HT1080 (cell line): ENCODE data around the gene GHRL. TPM values are rescaled to one million over a fixed set of nuclear protein-coding genes. Genes with fewer than 3 reads are reported as not detected.
"Not testable (repeated sequence)": the region's sequence is repeated elsewhere in the genome, so short reads cannot be mapped to it uniquely, and the experiment has no call there.

ENCODE experiments used
- DNase-seq: peaks from one replicate; pipeline ENCODE4 v3.0.0-alpha.2; 2015; ENCODE audit warnings: low read depth
- total RNA-seq: library from RNA; depleted of rRNA; stranded (reverse); fragments of >200 nt; shearing (Covaris generic); gene quantifications from 2 replicates; pipeline ENCODE4 v1.2.3, GENCODE V29; 2014

GHRL gene
- total RNA-seq, 1 experiment from 2014 or later: 0.13 TPM

DNA sequence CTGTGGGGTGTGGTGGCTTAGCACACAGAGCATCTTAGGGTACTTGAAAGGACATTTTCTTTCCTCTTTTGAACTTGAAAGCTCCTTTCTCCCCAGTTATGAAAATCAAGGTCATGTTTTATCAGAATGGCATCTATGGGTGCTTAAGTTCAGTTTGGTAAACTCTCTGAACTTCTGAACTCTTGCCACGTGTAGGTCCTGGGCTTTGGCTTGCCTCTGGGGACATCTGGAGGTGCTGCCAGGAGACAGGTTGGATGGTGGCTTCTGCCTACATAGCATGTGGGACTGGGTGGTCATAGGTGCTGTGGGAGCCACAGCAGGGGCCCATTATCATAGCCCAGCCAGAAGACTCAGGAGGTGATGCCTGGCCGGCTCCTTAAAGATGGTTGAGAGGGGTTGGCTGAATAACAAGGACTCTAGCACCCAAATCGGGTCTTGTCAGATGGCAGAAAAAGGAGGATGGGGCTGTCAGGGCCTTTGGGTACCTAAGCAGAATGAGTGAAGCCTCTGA lies 15.6 kb downstream of the GHRL start:
- no peak for DNase-seq

DNA sequence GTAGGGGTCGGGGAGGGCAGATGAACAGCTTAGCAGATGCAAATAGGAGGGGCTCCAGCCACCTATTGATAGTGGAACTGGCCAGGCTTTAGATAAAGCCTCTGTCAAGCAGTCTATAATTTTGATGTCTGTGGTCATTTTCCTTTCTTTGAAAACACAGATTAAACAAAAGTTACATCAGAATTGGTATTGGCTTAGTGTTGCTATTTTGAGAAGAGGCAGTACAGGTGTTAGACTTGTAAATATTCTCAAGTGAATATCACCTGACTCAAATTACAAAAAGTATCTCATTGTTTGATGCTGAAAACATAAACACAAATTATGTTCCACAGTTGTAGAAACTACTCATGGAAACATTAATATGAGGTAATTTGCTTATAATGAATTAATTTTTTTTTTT lies 18.1 kb downstream of the GHRL start:
- DNase-seq: no peak

DNA sequence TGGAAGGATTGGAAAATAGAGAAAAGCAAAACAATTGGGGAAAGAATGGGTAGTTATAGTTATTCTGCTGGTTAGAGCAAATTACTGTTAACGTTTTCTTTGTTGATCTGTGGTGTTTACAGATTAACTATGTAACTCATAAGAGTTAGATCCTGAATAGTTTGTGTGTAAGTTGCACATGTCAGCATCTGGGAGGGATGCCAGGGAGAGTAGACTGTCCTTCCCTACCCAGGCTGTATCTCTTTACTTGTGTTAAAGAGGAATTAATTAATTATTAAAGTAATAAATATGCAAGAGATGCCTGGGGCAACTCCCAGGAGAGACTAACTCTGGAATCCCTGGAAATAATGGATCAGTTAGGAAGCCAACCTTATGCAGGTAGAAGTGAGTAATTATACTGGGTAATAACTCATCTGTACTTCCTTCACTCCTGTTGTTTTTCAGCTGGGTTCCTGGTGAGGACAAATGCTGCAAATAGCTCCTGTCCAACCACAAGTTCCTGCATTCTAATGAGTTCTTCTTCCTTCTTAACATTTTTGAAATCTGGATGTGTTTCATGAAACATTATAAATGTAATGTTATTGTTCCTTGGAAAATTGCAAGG lies 18.9 kb downstream of the GHRL start:
- DNase-seq: no peak

DNA sequence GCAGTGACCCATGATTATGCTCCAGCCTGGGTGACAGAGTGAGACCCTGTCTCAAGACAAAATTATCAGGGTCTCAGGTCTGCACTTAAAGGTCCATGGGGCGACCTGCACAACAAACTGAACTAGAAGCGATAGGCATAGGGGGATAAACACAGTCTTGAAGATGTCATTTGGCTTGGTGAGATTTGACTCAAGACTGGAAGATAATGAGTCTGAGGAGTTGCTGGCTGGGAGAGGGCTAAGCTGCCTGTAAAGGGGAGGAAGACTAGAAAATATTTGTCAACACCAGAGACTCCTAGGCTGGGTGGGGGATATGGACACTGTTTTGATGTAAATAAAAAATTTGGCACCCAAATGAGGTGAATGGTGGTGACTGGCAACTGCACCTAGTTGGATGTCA lies 19.8 kb downstream of the GHRL start:
- DNase-seq: no peak

DNA sequence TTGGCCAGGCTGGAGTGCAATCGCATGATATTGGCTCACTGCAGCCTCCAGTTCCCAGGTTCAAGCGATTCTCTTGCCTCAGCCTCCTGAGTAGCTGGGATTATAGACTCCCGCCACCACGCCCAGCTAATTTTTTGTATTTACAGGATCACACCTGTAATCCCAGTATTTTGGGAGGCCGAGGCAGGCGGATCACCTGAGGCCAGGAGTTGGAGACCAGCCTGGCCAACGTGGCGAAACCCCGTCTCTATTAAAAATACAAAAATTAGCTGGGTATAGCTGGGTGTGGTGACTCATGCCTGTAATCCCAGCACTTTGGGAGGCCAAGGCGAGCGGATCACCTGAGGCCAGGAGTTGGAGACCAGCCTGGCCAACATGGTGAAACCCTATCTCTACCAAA lies 20.3 kb downstream of the GHRL start:
- not testable (repeated sequence) for DNase-seq

DNA sequence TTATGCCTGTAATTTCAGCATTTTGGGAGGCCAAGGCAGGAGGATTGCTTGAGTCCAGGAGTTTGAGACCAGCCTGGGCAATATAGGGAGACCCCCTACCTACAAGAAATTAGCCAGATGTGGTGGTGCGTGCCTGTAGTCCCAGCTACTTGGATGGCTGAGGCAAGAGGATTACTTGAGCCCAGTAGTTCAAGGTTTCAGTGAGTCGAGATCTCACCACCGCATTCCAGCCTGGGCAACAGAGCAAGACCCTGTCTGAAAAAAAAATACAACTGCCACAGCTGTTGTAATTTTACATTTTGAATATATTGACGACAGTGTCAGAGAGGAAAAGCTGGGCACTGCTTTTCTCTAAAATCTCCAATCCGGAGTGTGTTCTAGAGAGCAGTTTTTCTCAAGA lies 23.3 kb downstream of the GHRL start:
- no peak for DNase-seq

DNA sequence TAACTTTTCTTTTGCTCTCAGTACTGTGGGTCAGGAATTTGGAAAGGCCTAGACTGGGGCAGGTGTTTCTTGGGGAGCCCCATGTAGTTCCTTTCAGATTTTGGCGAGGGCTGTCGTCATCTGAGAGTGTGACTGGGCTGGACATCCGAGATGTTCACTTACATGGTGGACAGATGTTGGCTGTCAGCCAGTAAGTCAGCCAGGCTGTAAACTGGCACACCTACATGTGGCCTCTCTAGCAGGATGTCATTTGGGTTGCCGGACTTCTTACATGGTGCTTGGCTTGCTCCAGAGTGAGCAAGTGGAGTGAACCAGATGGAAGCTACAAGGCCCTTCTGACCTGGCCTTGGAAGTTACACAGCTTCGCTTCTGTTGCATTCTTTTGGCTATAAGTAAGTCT lies 23.8 kb downstream of the GHRL start:
- no peak for DNase-seq

DNA sequence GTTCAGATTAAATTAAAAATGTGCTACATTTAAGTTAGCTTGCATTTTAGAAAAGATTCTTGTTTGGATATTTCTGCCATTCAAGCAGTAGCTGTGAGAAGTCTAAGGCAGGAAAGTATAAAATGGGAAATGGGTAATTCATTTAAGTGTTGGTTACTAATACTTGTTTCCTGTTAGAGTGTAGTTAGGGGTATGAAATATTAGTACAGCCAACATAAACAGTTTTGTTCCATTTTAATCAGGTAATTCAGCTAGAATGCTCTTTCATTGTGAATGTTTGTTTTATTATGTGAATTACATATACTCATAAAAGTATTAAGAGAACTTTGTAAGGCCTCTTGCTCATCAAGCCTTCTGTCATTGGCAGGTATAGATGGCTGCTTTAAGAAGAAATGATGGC lies 24.6 kb downstream of the GHRL start:
- no peak for DNase-seq

DNA sequence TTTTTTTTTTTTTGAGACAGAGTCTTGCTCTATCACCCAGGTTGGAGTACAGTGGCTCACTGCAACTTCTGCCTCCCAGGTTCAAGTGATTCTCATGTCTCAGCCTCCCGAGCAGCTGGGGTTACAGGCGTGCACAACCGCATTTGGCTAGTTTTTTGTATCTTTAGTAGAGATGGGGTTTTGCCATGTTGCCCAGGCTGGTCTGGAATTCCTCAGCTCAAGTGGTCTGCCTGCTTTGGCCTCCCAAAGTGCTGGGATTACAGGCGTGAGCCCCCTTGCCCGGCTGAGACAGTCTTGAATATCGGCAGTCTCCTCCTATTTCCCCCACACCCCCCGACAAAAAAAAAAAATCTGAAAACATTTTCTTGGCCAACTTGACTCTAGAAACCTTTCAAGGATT lies 25.8 kb downstream of the GHRL start:
- DNase-seq: not testable (repeated sequence)

DNA sequence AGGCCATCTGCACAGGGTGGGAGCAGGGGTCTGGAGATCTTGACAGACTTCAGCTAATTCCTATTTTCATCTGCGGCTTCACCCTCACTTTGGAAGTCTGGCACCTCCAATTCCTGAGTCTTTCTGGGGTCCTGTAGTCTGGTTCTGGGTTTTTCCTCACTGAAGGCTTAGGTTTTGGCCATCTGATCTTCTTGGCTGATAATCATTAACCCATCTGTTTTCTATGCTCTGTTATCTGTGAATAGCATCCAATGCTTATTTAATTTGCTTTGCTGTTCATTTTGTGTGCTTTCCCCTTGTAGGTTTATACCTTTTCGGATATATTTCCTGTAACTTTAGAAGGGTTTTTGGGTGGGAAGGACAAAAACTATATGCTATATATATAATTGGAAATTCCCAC lies 26.9 kb downstream of the GHRL start:
- DNase-seq: no peak

DNA sequence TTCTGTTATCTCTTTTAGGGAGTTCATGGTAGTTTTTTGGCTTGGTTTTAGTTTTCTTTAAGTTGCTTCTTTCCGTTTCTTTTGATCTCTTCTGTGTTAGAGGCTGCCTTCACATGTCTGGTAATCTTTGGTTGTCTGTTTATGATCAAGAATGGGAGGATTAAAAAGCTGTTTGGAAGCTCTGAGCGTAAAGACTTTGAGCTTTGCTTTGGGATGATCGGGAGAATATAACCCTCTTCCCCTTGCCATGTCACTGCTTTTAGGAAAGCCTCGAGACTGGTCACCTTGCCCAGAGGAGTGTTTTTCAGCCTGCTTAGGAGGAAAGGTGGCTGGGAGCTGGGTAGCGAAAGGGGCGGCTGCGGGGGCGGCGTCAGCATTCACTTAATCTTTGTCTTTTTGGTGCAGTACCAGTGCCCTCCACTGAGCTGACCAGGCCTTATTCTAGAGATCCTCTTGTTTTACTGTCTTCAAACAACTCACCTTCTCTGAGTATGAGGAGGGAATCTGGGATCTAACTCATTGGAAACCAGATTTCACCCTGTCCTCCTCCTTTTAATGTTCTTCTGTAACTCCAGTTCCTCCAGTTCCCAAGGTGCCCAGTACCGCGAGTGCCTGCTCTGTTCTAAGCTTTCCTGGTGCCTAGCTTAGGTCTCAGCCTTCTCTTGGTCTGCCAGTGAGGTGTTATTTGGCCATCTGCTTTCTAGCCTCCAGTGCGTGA lies 28.9 kb downstream of the GHRL start:
- DNase-seq: no peak

DNA sequence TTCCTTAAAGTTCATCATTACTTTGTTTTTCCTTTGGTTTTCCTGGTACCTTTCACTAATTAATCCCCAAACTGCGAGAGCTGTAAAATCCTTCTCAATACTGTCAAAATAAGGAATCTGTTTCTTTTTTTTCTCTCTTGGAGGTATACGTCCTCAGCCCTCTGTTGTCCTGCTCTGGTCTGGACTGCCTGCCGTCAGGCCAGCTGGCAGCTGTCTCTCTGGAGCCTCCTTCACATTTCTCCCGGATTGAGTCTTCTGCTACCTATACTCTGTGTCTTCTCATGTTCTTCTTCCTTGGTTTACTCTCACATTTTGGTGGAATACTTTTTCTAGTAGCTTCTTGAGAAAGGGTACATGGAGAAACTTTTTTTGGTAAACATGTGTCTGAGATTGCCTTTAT lies 30.7 kb downstream of the GHRL start:
- DNase-seq: no peak

DNA sequence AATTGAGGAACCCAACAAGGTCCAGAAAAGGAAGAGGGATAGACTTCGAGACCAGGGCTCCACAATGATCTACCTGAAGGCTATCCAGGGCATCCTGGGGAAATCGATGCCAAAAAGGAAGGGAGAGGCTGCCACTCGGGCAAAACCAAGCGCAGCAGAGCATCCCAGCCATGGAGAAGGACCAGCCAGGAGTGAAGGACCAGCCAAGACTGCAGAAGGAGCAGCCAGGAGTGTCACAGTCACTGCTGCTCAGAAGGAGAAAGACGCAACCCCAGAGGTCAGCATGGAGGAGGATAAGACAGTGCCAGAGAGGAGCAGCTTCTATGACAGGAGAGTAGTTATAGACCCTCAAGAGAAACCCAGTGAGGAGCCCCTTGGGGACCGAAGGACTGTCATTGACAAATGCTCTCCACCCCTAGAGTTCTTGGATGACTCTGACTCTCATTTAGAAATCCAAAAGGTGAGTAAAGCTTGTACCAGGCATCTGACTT lies 32.5 kb downstream of the GHRL start:
- no peak for DNase-seq

DNA sequence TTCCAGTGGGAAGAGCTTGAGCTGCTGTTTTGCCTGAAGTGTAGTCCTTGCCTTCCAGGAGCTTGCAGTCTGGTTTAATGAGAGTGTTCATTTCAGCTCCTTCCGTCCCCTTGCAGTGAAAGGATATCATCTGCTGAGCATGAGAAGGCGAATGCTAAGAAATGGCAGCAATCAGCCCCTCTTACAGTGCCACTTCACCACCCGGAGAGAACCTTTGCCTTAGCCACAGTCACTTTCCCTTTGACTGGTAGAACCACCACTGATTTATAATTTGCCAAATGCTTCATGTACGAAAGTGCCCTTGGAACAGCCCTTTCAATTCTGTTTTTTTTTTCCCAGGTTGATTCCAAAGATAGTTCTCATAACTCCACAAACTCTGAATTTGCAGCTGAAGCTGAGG lies 32.9 kb downstream of the GHRL start:
- DNase-seq: no peak

DNA sequence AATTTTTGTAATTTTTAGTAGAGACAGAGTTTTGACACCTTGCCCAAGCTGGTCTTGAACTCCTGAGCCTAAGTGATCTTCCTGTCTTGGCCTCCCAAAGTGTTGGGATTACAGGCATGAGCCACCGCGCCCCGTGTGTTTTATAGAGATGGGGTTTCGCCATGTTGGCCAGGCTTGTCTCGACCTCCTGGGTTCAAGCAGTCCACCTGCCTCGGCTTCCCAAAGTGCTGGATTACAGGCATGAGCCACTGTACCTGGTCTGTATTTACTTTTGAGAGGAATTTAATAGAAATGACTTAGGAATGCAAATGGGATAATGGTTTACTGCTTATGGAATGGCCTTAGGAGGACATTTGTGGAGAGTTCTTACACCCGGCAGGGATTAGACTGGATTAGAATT lies 33.7 kb downstream of the GHRL start:
- DNase-seq: no peak

DNA sequence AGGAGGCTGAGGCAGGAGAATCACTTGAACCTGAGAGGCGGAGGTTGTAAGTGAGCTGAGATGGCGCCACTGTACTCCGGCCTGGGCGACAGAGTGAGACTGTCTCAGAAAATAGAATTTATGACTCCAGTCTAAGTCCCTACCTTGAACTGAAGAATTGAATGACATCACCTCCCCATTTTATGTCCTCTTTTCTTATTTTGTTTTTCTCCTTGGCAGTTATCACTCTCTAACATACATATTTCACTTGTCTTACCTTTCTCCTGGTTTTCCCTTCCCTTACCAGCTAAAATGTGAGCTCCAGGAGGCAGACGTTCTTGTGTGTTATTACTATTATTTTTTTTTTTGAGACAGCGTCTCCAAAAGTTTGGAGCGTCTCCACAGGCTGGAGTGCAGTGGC lies 36.9 kb downstream of the GHRL start:
- DNase-seq: no peak

DNA sequence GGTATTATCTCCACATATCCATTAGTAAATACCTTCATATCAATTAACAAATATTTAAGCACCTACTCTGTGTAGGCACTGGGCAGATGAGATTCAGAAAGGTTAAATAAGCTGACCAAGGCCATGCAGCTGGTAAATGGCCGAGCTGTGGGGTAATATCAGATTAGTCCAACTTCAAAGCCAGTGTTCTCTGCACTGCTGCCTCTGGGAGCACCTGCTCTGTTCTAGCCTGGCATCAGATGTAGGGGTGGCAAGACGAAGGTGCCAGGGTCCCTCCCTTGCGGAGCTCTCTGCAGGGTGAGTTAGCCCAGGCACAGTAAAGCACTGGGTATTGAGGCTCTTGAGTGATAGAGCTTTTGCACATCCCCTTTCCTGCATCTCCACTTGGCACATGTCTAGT lies 39.0 kb downstream of the GHRL start:
- DNase-seq: no peak

DNA sequence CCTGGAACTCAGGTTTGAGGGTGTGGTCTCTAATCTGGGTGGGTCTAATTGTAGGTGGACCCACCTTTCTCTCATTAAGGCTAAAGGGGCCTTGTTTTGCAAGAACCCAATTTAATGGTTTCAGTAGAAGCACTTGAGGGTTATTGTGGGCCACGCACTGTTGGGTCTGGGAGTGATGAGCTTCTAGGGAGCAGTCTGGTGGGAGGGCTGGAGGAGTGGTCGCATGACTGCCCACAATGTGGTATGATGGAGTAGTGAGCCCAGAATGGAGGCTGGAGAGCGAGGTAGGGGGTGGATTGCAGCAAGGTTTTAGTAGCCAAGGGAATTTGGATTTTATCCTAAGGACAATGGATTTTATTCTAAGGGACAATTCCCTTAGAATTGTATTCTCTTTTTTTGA lies 41.7 kb downstream of the GHRL start:
- DNase-seq: no peak

DNA sequence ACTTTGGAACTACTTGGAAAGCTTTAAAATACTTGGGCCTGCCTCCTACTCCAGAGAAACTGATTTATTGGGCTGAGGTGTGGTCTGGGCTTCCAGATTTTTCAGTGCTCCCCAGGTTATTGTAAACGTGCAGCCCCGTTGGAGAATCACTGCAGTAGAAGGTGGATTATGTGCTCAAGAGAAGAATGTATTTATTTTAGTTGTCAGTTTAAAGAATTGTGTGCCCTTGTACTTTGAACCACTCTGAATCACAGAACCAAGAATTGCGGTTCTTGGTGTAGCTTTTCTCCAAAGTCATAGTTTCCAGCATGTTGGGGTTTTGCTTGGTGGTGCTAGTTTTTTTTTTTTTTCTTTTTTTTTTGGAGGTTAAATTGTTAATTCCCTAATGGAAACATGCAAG lies 42.9 kb downstream of the GHRL start:
- DNase-seq: no peak

DNA sequence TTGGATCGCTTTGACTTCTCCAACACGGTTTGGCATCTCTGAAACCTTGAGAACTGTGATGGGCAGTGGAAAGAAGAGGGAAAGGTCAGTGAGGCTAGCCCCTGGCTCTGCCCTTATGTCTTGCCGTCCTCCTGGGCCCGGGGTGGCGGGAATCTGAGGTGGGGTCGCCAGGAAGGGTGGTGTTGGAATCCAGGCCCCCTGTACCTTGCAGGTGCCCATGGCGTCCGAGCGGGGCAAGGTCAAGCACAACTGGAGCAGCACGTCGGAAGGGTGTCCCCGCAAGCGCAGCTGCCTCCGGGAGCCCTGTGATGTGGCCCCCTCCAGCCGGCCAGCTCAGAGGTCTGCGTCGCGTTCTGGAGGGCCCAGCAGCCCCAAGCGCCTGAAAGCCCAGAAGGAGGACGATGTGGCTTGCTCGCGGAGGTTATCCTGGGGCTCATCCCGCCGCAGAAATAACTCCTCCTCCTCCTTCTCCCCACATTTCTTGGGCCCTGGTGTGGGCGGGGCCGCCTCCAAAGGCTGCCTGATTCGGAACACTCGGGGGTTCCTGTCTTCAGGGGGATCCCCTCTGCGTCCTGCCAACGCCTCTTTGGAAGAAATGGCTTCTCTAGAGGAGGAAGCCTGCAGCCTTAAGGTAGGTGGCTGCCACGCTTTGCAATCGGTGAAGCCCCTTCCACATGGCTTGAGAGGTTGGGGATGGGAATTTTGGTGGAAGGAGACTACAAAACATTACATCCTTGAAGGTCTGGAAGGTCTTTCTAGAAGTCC lies 43.6 kb downstream of the GHRL start:
- DNase-seq: peak; percentile 42

DNA sequence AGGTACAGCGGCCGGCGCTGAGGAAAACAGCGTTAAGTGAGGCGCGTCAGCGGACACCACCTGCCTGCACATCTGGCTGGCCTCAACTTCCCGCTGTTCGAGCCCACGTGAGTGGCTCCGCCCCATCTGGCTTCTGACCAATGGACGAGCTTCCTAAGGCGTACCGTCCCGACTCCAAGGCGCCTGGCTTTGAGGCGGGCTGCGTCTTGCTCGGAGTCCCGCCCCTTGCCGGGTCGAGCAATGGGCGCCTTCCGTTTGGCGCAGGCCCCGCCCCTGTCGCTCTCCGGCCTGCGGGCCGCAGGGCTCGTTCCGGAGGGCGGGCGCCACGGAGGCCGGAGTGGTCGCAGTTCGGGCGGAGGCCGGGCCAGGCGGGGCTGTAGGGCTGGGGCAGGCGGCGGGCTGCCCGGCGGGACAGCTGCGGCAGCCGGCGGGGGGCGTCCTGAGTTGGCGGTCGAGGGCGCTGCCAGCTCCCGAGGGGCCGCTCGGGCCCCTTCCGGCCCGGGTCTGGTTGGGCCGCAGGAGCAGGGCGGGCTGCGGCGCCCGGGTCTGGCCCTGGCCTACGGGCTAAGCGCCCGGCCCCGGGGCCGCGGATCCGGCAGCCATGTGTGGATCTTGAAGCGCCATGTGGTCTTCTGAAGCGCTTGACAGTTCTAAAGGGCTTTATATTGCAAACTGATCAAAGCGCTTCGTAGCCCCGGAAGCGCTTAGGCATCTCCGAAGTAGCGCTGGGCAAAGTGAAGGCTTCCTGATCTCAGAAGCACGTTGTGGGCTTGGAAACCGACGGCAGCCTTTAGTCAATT lies 44.4 kb downstream of the GHRL start, which contains the start of gene TATDN2:
TATDN2 (plus strand) TSS at position 276 of the 800 bp plus-strand sequence. CDS start 742 bp downstream, outside the sequence.
- peak; percentile 94 for DNase-seq
